GM19035 (cell line): ENCODE data around the gene TGFBR1.
"Not testable (repeated sequence)": the region's sequence is repeated elsewhere in the genome, so short reads cannot be mapped to it uniquely, and the experiment has no call there.

Experiments used
- ATAC-seq: cut with Tn5 transposase; IDR thresholded peaks from one replicate; pipeline ENCODE4 v1.9.1; 2021; ENCODE audit not compliant: unreplicated experiment

The TGFBR1 gene

GRCh38 chr9:99075246-99075912 lies 29.5 kb upstream of the TGFBR1 start:
- no peak for ATAC-seq

GRCh38 chr9:99076030-99076429 lies 28.9 kb upstream of the TGFBR1 start:
- no peak for ATAC-seq

- ATAC-seq = no peak
Observed at GRCh38 chr9:99076483-99077171, 28.3 kb upstream of the TGFBR1 start.

- no peak for ATAC-seq
Observed at GRCh38 chr9:99078717-99079116, 26.2 kb upstream of the TGFBR1 start.

- no peak for ATAC-seq
Observed at GRCh38 chr9:99079542-99079941, 25.4 kb upstream of the TGFBR1 start.

- no peak for ATAC-seq
Observed at GRCh38 chr9:99083051-99083450, 21.9 kb upstream of the TGFBR1 start.

- no peak for ATAC-seq
Observed at GRCh38 chr9:99085949-99086948, 18.7 kb upstream of the TGFBR1 start.

- ATAC-seq = no peak
Observed at GRCh38 chr9:99087462-99087861, 17.5 kb upstream of the TGFBR1 start.

GRCh38 chr9:99090336-99091130 lies 14.4 kb upstream of the TGFBR1 start:
- no peak for ATAC-seq

GRCh38 chr9:99092643-99093491 lies 12.0 kb upstream of the TGFBR1 start:
- no peak for ATAC-seq

- no peak for ATAC-seq
Observed at GRCh38 chr9:99093492-99093791, 11.5 kb upstream of the TGFBR1 start.

- no peak for ATAC-seq
Observed at GRCh38 chr9:99095565-99095964, 9.3 kb upstream of the TGFBR1 start.

GRCh38 chr9:99096409-99096808 lies 8.5 kb upstream of the TGFBR1 start:
- ATAC-seq = no peak

- not testable (repeated sequence) for ATAC-seq
Observed at GRCh38 chr9:99099806-99100585, 4.9 kb upstream of the TGFBR1 start.

GRCh38 chr9:99101271-99101670 lies 3.6 kb upstream of the TGFBR1 start:
- ATAC-seq = no peak

- no peak for ATAC-seq
Observed at GRCh38 chr9:99101812-99102211, 3.1 kb upstream of the TGFBR1 start.

GRCh38 chr9:99103054-99103895 lies 1.6 kb upstream of the TGFBR1 start:
- no peak for ATAC-seq

GRCh38 chr9:99103901-99104458 lies 933 bp upstream of the TGFBR1 start:
- no peak for ATAC-seq
